IMR-90 (cell line): ENCODE data around the gene EEIG2. TPM values are rescaled to one million over a fixed set of nuclear protein-coding genes. Genes with fewer than 3 reads are reported as not detected.
A peak's percentile ranks its signal among the peaks of the same experiment; 100 is the strongest.

ENCODE experiments used
- ATAC-seq: fragments of 200-7000 bp; cut with Tn5 transposase; 2 replicates; pipeline ENCODE4 v1.9.1; 2020; ENCODE audit warnings: low read depth, mild to moderate bottlenecking, moderate library complexity
- BruUV-seq: library from RNA; stranded (reverse); fragments of 400-500 nt; replicated peaks from 2 replicates; lab custom pipeline; 2021; lab: Mats Ljungman, UMichigan
- CTCF ChIA-PET: fragments of 300-600 bp; formaldehyde crosslinking; extraction: SDS; loops from one replicate; lab custom pipeline; 2021; ENCODE audit warnings: antibody characterized with exemption; lab: Yijun Ruan, JAX
- POLR2A ChIA-PET: fragments of 300-600 bp; sonication (Branson Sonifier 250); formaldehyde crosslinking; loops from one replicate; lab custom pipeline; 2022; ENCODE audit warnings: antibody characterized with exemption; ENCODE audit not compliant: unreplicated experiment; lab: Charles Lee
- DNase-seq: peaks from one replicate; pipeline ENCODE4 v3.0.0; 2013
- H2AFZ ChIP-seq: replicated peaks from 2 replicates; pipeline ENCODE3; 2013; ENCODE audit warnings: low read length, mild to moderate bottlenecking; ENCODE audit not compliant: poor library complexity
- H2AK5ac ChIP-seq: 2 replicates; pipeline ENCODE4 v1.6.1; 2013; ENCODE audit warnings: low read depth, low read length, inconsistent platforms
- H2AK9ac ChIP-seq: replicated peaks from 2 replicates; pipeline ENCODE3; 2013; ENCODE audit warnings: mild to moderate bottlenecking, low read depth, low read length, moderate library complexity; ENCODE audit not compliant: poor library complexity
- H2BK120ac ChIP-seq: 2 replicates; pipeline ENCODE4 v1.6.1; 2013; ENCODE audit warnings: low read depth, low read length, inconsistent platforms
- H2BK15ac ChIP-seq: 3 replicates; pipeline ENCODE4 v1.6.1; 2013; ENCODE audit warnings: low read depth, low read length, inconsistent platforms
- H2BK20ac ChIP-seq: 2 replicates; pipeline ENCODE4 v1.6.1; 2013; ENCODE audit warnings: low read depth, mild to moderate bottlenecking, inconsistent platforms, low read length, moderate library complexity
- H2BK5ac ChIP-seq: 2 replicates; pipeline ENCODE4 v1.6.1; 2013; ENCODE audit warnings: mild to moderate bottlenecking, low read depth, low read length, inconsistent platforms; ENCODE audit not compliant: poor library complexity, severe bottlenecking
- H3K14ac ChIP-seq: replicated peaks from 2 replicates; pipeline ENCODE4 v1.6.1; 2013; ENCODE audit warnings: low read depth, low read length, inconsistent platforms
- H3K18ac ChIP-seq: 2 replicates; pipeline ENCODE4 v1.6.1; 2013; ENCODE audit warnings: low read depth, low read length, control low read depth
- H3K23ac ChIP-seq: 2 replicates; pipeline ENCODE4 v1.6.1; 2013; ENCODE audit warnings: low read depth, low read length, inconsistent platforms
- H3K27ac ChIP-seq: 2 replicates; pipeline ENCODE4 v1.5.1; 2013; ENCODE audit warnings: mild to moderate bottlenecking, control low read depth, low read length; ENCODE audit not compliant: insufficient read depth
- H3K27me3 ChIP-seq: 2 replicates; pipeline ENCODE4 v1.6.1; 2013; ENCODE audit warnings: low read length; ENCODE audit not compliant: control insufficient read depth, insufficient read depth
- H3K36me3 ChIP-seq: 2 replicates; pipeline ENCODE4 v1.6.1; 2013; ENCODE audit warnings: low read length, mixed read lengths; ENCODE audit not compliant: control insufficient read depth, insufficient read depth
- H3K4ac ChIP-seq: 2 replicates; pipeline ENCODE4 v1.6.1; 2013; ENCODE audit warnings: low read depth, low read length, inconsistent platforms
- H3K4me1 ChIP-seq: 2 replicates; pipeline ENCODE4 v1.6.1; 2013; ENCODE audit warnings: low read length, mixed read lengths; ENCODE audit not compliant: control insufficient read depth, insufficient read depth
- H3K4me2 ChIP-seq: 2 replicates; pipeline ENCODE4 v1.6.1; 2013; ENCODE audit warnings: low read depth, mild to moderate bottlenecking, control low read depth, low read length, moderate library complexity
- H3K4me3 ChIP-seq: 2 replicates; pipeline ENCODE4 v1.5.1; 2013; ENCODE audit warnings: low read depth, mild to moderate bottlenecking, control low read depth, low read length, moderate library complexity; ENCODE audit not compliant: insufficient read depth
- H3K56ac ChIP-seq: 2 replicates; pipeline ENCODE4 v1.6.1; 2013; ENCODE audit warnings: low read length, inconsistent platforms; ENCODE audit not compliant: insufficient read depth; ENCODE audit errors: extremely low read depth
- H3K79me1 ChIP-seq, 2 experiments: 2 replicates each; pipeline ENCODE4 v1.6.1; 2013; ENCODE audit warnings: low read length in 2 of 2, inconsistent platforms in 1 of 2, low read depth in 1 of 2
- H3K9ac ChIP-seq: 2 replicates; pipeline ENCODE4 v1.6.1; 2013; ENCODE audit warnings: low read depth, low read length, control low read depth
- H3K9me1 ChIP-seq: 2 replicates; pipeline ENCODE4 v1.6.1; 2013; ENCODE audit warnings: low read length, inconsistent platforms; ENCODE audit not compliant: insufficient read depth
- H3K9me3 ChIP-seq: 2 replicates; pipeline ENCODE4 v1.6.1; 2013; ENCODE audit warnings: low read length; ENCODE audit not compliant: control insufficient read depth, insufficient read depth
- H4K20me1 ChIP-seq: 2 replicates; pipeline ENCODE4 v1.6.1; 2013; ENCODE audit warnings: low read length, inconsistent platforms; ENCODE audit not compliant: insufficient read depth
- H4K5ac ChIP-seq: 2 replicates; pipeline ENCODE4 v1.6.1; 2013; ENCODE audit warnings: mild to moderate bottlenecking, low read depth, low read length, control low read depth
- H4K8ac ChIP-seq, 2 experiments: 2 replicates each; pipeline ENCODE4 v1.6.1; 2013; ENCODE audit warnings: low read depth in 2 of 2, low read length in 2 of 2, control low read depth in 1 of 2, inconsistent platforms in 1 of 2
- H4K91ac ChIP-seq: 2 replicates; pipeline ENCODE4 v1.6.1; 2013; ENCODE audit warnings: low read depth, low read length, inconsistent platforms; ENCODE audit not compliant: insufficient read depth
- CHD1 ChIP-seq: IDR thresholded peaks from 2 replicates; pipeline ENCODE4 v1.6.1; 2012; ENCODE audit warnings: low read depth, low read length, improper control_type of control experiment
- MAFK ChIP-seq: IDR thresholded peaks from 2 replicates; pipeline ENCODE4 v1.6.1; 2012; ENCODE audit warnings: low read depth, low read length, improper control_type of control experiment
- dilution Hi-C: fragments of 300-500 bp; cut with HindIII; formaldehyde crosslinking; loops from one replicate; pipeline ENCODE4 v1.14.3; 2018; ENCODE audit warnings: low sequenced_read_pairs; ENCODE audit not compliant: unreplicated experiment
- in situ Hi-C: fragments of 300-500 bp; cut with MboI; formaldehyde crosslinking; loops from 3 replicates; pipeline ENCODE4 v1.14.3; 2019; ENCODE audit warnings: low sequenced_read_pairs, inconsistent platforms, mixed read lengths
- intact Hi-C: fragments of 100-400 bp; cut with micrococcal nuclease; formaldehyde crosslinking; loops from 2 replicates; pipeline ENCODE4 v1.10.0; 2022
- polyA plus RNA-seq, 3 experiments: library from polyadenylated mRNA; depleted of rRNA; stranded (reverse); fragments of >200 nt; gene quantifications; 2 replicates each; pipeline ENCODE4 v1.2.3, GENCODE V29; 2012; ENCODE audit warnings: low replicate concordance in 1 of 3
- total RNA-seq: library from RNA; depleted of rRNA; stranded (reverse); fragments of >200 nt; gene quantifications from 2 replicates; pipeline ENCODE4 v1.2.3, GENCODE V29; 2012

EEIG2 gene
- total and polyA plus RNA-seq, 2 of the 4 experiments (the other 2 are of a cell fraction) = 1.7 to 4.8 TPM

- H3K23ac ChIP-seq = no peak overlapping the region
- no peak for DNase-seq
- BruUV-seq = no TSS peak
Observed at GRCh38 chr1:108606478-108606877, 46.6 kb downstream of the EEIG2 start.

More at GRCh38 chr1:108606478-108606877, 46.6 kb downstream of the EEIG2 start:
- Histone ChIP-seq H4K91ac (no peak overlapping the region), H2BK20ac (no peak overlapping the region), H3K9ac (no peak overlapping the region), H3K36me3 (no peaks in the 10 kb centered on the region), H3K9me3 (no peaks in the 10 kb centered on the region), H4K20me1 (no peaks in the 10 kb centered on the region), H3K79me1 (no peaks in the 10 kb centered on the region), H2BK15ac (no peak overlapping the region), H2AK5ac (no peak overlapping the region), H3K14ac (no peak overlapping the region), H4K8ac (no peak overlapping the region), H2BK5ac (no peak overlapping the region), H4K5ac (no peak overlapping the region), H2AK9ac (no peak overlapping the region), H3K18ac (no peak overlapping the region), H2BK120ac (no peak overlapping the region), H3K4me3 (no peak overlapping the region), H3K56ac (no peak overlapping the region), H3K9me1 (peaks cover 2% of the 10 kb centered on the region; the same call in 1 of the 2 replicates), H3K4ac (no peak overlapping the region), H2AFZ (no peak overlapping the region), H3K4me1 (no peaks in the 10 kb centered on the region), H3K4me2 (no peak overlapping the region), H3K27me3 (no peaks in the 10 kb centered on the region), H3K27ac (no peak overlapping the region)
- ChIA-PET CTCF (interaction anchor here (0.6 kb wide), 2 partner anchors 14 to 639 kb away, joined by 3 read pairs; no protein-coding TSS in a partner anchor), POLR2A (no interaction called here)
- TF ChIP-seq MAFK (peak; percentile 30; the same call in 1 of the 2 replicates), CHD1 (no peak)
- dilution Hi-C loops (no loop called here), intact Hi-C loops (no loop called here), in situ Hi-C loops (no loop called here)
- no peak for ATAC-seq
